Neuron (in vitro differentiated cells): Measurements from ENCODE around the gene ASS1.

Experiments used
- H2AFZ ChIP-seq: one replicate; pipeline ENCODE4 v1.6.1; 2013; ENCODE audit warnings: low read depth, mild to moderate bottlenecking, inconsistent platforms, low read length, moderate library complexity
- H3K27me3 ChIP-seq: one replicate; pipeline ENCODE4 v1.6.1; 2013; ENCODE audit warnings: low read length; ENCODE audit not compliant: insufficient read depth
- H3K36me3 ChIP-seq: one replicate; pipeline ENCODE4 v1.6.1; 2013; ENCODE audit warnings: low read length; ENCODE audit not compliant: insufficient read depth
- H3K4me1 ChIP-seq: one replicate; pipeline ENCODE4 v1.6.1; 2013; ENCODE audit warnings: low read length; ENCODE audit not compliant: insufficient read depth
- H3K4me3 ChIP-seq: 2 replicates; pipeline ENCODE4 v1.5.1; 2013; ENCODE audit warnings: mild to moderate bottlenecking, low read length, moderate library complexity
- H3K9me3 ChIP-seq: one replicate; pipeline ENCODE4 v1.6.1; 2013; ENCODE audit warnings: low read length

The ASS1 gene

DNA sequence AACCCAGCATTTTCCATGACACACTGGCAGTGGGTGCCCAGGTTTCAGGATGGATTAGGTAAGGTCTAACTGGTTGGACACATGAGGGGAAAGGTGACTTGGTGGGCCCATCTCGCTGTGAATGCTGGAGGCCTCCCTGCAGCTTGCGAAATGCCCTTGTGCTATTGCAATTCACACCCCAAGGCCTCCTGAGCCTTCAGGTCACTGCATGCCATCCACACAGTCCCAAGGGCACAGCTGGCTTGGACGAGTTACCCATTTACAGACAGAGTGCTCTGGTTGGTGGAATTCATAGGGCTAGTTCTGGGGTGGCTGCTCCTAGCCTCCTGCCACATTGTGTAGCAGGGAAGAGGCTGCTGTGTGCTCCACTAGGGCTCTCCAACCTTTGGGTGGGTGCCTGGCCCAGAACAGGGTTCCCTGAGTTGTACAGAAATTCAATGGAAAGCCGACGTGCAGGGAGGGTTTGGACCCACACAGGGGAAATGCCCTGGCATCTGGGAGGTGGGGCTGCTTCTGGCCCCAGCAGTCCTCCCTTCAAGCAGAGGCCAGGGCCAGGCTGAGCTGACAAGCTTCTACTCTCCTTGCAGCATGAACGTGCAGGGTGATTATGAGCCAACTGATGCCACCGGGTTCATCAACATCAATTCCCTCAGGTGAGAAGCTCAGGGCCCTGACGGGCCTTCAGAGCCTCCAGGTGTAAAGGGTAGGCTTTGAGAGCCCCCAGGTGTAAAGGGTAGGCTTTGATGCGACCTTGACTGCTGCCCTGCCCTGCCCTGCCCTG lies 54.3 kb downstream of the ASS1 start:
- peaks cover 3% of the 10 kb centered on the region for H3K9me3 ChIP-seq
- peaks cover 17% of the 10 kb centered on the region for H3K27me3 ChIP-seq
- no peak overlapping the region for H3K4me3 ChIP-seq
- no peaks in the 10 kb centered on the region for H3K36me3 ChIP-seq
- peaks cover 12% of the 10 kb centered on the region for H3K4me1 ChIP-seq
- H2AFZ ChIP-seq = no peak overlapping the region

GRCh38 chr9:130499804-130500263 lies 55.1 kb downstream of the ASS1 start:
- no peak overlapping the region for H2AFZ ChIP-seq
- peaks cover 17% of the 10 kb centered on the region for H3K27me3 ChIP-seq
- H3K9me3 ChIP-seq = peaks cover 3% of the 10 kb centered on the region
- peaks cover 12% of the 10 kb centered on the region for H3K4me1 ChIP-seq
- no peak overlapping the region for H3K4me3 ChIP-seq
- H3K36me3 ChIP-seq = no peaks in the 10 kb centered on the region

GRCh38 chr9:130500340-130501180 lies 55.8 kb downstream of the ASS1 start:
- H3K36me3 ChIP-seq = no peaks in the 10 kb centered on the region
- peaks cover 12% of the 10 kb centered on the region for H3K4me1 ChIP-seq
- peaks cover 17% of the 10 kb centered on the region for H3K27me3 ChIP-seq
- H3K4me3 ChIP-seq = no peak overlapping the region
- H2AFZ ChIP-seq = no peak overlapping the region
- no peaks in the 10 kb centered on the region for H3K9me3 ChIP-seq

DNA sequence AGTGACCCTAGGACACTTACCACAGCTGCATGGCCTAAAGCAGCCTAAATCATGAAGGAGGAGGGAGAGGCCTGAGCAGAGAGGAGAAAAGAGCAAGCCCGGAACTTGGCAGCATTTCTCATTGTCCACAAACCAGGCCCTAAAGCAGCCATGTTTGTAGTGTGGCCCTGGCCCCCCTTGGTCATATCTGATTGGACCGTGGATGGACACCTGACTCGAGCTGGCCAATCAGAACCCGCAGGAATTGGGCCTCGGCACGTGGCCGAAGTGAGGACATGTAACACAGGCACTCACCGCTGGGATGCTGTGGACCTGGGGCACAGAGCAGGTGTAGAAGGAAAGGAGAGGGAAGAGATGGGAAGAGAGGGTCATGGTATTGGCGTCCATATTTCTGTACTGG lies 56.9 kb downstream of the ASS1 start:
- Histone ChIP-seq H3K27me3 (peaks cover 17% of the 10 kb centered on the region), H3K4me3 (no peak overlapping the region), H2AFZ (no peak overlapping the region), H3K9me3 (no peaks in the 10 kb centered on the region), H3K4me1 (peaks cover 12% of the 10 kb centered on the region), H3K36me3 (no peaks in the 10 kb centered on the region)

- Histone ChIP-seq H3K4me3 (no peak overlapping the region), H2AFZ (no peak overlapping the region), H3K36me3 (no peaks in the 10 kb centered on the region), H3K27me3 (no peaks in the 10 kb centered on the region), H3K9me3 (no peaks in the 10 kb centered on the region), H3K4me1 (no peaks in the 10 kb centered on the region)
Measured at GRCh38 chr9:130508218-130508617, 63.5 kb downstream of the ASS1 start.

DNA sequence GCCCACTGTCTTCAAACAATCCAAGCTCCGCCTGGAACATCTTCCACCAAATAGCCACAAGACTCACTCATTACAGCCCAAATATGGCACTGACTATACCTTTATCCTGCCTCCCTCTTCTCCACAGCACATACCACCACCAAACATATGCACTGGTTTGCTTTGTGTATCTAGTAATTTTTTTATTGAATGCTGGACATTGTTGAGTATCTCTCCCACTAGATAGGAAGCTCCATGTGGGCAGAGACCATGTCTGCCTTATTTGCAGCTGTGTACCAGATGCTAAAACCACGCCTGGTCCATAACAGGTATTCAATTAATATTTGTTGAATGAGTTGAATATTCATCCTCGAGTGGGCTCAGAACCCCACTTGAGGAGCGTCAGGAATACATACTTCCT lies 67.4 kb downstream of the ASS1 start:
- H3K4me3 ChIP-seq = no peak overlapping the region
- no peaks in the 10 kb centered on the region for H3K4me1 ChIP-seq
- no peaks in the 10 kb centered on the region for H3K36me3 ChIP-seq
- no peak overlapping the region for H2AFZ ChIP-seq
- no peaks in the 10 kb centered on the region for H3K9me3 ChIP-seq
- peaks cover 2% of the 10 kb centered on the region for H3K27me3 ChIP-seq

DNA sequence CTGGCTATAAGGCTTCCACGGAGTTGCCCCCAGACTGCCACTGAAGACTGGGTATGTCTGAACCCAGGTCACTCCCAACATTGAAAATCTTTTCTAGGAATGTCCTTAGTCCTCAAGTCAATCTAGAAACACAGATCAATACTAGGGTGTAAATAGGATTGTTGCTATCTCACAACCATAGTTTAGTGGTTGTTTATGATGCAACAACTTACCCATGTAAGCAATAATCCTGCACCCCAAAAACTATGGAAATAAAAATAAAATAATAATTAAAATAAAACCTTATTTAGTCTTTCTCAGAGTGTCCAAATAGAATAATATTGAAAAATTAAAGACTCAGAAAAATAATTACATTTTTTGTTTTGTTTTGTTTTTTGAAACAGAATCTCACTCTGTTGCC lies 68.3 kb downstream of the ASS1 start:
- Histone ChIP-seq H3K9me3 (no peaks in the 10 kb centered on the region), H3K36me3 (no peaks in the 10 kb centered on the region), H3K4me3 (no peak overlapping the region), H2AFZ (no peak overlapping the region), H3K27me3 (peaks cover 11% of the 10 kb centered on the region), H3K4me1 (no peaks in the 10 kb centered on the region)

- H3K36me3 ChIP-seq = no peaks in the 10 kb centered on the region
- no peak overlapping the region for H3K4me3 ChIP-seq
- H3K4me1 ChIP-seq = no peaks in the 10 kb centered on the region
- no peak overlapping the region for H2AFZ ChIP-seq
- no peaks in the 10 kb centered on the region for H3K9me3 ChIP-seq
- H3K27me3 ChIP-seq = peaks cover 13% of the 10 kb centered on the region
Measured at GRCh38 chr9:130518233-130518632, 73.5 kb downstream of the ASS1 start.

DNA sequence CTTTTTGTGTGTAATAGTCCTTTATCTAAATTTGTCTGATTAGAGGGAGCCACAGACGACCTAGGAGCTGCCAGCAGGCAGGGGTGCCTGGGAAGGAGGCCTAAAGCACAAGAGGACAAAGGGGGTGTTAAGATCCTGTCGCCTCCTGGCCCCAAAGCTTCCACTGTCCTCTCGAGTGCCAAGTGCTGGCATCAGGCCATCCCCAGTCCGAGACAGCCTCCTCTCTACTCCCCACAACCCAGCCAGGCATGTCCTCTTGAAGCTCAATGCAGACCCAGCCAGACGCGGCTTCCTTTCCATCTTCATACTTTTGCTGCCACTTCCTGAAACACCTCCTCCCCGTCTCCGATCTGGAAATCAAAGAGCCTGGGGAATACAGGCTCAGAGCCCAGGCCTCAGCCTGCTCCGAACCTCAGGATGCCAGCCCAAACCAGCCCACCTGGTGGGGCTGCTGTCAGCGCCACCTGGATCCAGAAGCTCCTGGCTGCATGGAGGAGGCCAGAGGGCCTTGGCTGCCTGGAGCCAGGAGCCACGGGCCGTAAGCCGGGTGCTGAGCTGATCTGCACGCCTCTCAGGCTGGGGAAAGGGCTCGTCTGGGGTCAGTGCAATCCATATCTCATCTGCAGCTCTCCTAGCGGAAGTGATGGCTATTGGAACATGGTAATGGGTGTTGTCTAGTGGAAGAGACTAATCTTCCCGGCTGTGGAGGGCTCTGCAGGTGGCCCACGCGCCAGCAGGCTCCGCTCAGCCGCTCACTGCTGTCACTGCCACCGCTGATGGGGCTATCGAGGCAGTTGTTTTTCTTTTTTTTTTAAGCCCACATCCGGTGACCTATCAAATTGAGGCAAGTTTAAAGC lies 74.4 kb downstream of the ASS1 start:
- H3K4me1 ChIP-seq = peaks cover 7% of the 10 kb centered on the region
- no peaks in the 10 kb centered on the region for H3K36me3 ChIP-seq
- H2AFZ ChIP-seq = no peak overlapping the region
- H3K9me3 ChIP-seq = no peaks in the 10 kb centered on the region
- H3K27me3 ChIP-seq = peaks cover 13% of the 10 kb centered on the region
- H3K4me3 ChIP-seq = no peak overlapping the region

GRCh38 chr9:130519927-130520326 lies 75.2 kb downstream of the ASS1 start:
- H3K27me3 ChIP-seq = peaks cover 13% of the 10 kb centered on the region
- H3K36me3 ChIP-seq = no peaks in the 10 kb centered on the region
- no peaks in the 10 kb centered on the region for H3K9me3 ChIP-seq
- no peak overlapping the region for H2AFZ ChIP-seq
- peaks cover 9% of the 10 kb centered on the region for H3K4me1 ChIP-seq
- no peak overlapping the region for H3K4me3 ChIP-seq

DNA sequence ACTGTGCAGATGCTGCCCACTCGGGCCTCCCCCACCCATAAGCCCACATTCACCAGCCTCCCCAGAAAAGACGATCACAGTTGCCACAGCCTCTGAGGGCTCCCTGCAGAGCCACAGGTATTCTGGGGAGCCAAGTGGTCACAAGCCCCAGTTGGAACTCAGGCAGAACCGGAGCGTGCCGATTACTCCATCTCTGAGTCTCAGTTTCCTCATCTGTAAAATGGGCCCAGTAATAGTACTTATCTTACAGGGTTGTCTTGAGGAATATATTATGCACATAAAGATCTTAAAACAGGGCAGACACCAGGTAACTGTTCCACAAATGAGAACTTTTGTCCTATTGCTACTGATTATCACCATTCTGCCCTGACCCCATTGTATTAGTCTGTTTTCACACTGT lies 77.0 kb downstream of the ASS1 start:
- Histone ChIP-seq H3K9me3 (no peaks in the 10 kb centered on the region), H3K4me3 (no peak overlapping the region), H3K27me3 (peaks cover 18% of the 10 kb centered on the region), H2AFZ (no peak overlapping the region), H3K36me3 (no peaks in the 10 kb centered on the region), H3K4me1 (peaks cover 9% of the 10 kb centered on the region)

DNA sequence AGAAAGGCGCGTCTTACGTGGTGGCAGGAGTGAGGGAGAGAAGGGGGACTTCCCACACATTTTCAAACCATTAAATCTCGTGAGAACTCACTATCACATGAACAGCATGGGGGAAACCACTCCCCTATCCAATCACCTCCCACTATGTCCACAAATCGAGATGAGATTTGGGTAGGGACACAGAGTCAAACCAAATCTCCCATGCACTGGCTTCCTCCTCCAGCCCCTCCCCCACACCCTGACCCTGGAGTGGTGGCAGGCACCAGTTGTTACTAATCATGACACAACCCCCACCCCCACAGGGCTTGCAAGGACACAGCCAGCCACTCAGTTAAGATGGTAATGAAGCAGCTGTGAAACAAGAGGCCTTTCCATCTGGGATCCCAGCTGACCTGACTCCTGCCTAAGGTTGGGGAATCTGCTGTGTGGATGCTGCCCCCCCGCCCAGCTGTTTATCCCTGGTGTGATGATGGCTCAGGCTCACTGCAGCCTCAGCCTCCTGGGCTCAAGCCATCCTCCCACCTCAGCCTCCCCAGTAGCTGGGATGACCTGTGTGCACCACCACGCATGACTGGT lies 77.6 kb downstream of the ASS1 start:
- H3K4me1 ChIP-seq = peaks cover 9% of the 10 kb centered on the region
- H3K4me3 ChIP-seq = no peak overlapping the region
- H2AFZ ChIP-seq = no peak overlapping the region
- H3K9me3 ChIP-seq = no peaks in the 10 kb centered on the region
- peaks cover 14% of the 10 kb centered on the region for H3K27me3 ChIP-seq
- no peaks in the 10 kb centered on the region for H3K36me3 ChIP-seq
